PFSK-1 (cell line): ENCODE data around the gene IQGAP2.

Source experiments
- FOXP2 ChIP-seq: optimal IDR thresholded peaks from 2 replicates; pipeline ENCODE3; 2011; ENCODE audit warnings: borderline replicate concordance, control low read depth, inconsistent platforms; ENCODE audit not compliant: insufficient read depth; ENCODE audit errors: extremely low read length, extremely low read depth
- POLR2AphosphoS5 ChIP-seq: IDR thresholded peaks from 2 replicates; pipeline ENCODE4 v1.6.1; 2012; ENCODE audit warnings: low read depth, mild to moderate bottlenecking, control low read depth, low read length, moderate library complexity
- SIN3A ChIP-seq: IDR thresholded peaks from 2 replicates; pipeline ENCODE4 v1.6.1; 2012; ENCODE audit warnings: mild to moderate bottlenecking, low read length, moderate library complexity, borderline replicate concordance; ENCODE audit not compliant: insufficient read depth
- TAF1 ChIP-seq: IDR thresholded peaks from 2 replicates; pipeline ENCODE4 v1.6.1; 2012; ENCODE audit warnings: low read length, control low read depth, borderline replicate concordance; ENCODE audit not compliant: insufficient read depth
- TF ChIP-seq, protein P1 (sequence below), 2 experiments: IDR thresholded peaks; 2 replicates each; pipeline versions ENCODE4 v1.6.1 to v1.8.0; 2011 to 2012; ENCODE audit warnings: low read depth in 2 of 2, low read length in 2 of 2, control low read depth in 1 of 2, inconsistent platforms in 1 of 2, mild to moderate bottlenecking in 1 of 2, moderate library complexity in 1 of 2; ENCODE audit not compliant: insufficient read depth in 1 of 2

DNA sequence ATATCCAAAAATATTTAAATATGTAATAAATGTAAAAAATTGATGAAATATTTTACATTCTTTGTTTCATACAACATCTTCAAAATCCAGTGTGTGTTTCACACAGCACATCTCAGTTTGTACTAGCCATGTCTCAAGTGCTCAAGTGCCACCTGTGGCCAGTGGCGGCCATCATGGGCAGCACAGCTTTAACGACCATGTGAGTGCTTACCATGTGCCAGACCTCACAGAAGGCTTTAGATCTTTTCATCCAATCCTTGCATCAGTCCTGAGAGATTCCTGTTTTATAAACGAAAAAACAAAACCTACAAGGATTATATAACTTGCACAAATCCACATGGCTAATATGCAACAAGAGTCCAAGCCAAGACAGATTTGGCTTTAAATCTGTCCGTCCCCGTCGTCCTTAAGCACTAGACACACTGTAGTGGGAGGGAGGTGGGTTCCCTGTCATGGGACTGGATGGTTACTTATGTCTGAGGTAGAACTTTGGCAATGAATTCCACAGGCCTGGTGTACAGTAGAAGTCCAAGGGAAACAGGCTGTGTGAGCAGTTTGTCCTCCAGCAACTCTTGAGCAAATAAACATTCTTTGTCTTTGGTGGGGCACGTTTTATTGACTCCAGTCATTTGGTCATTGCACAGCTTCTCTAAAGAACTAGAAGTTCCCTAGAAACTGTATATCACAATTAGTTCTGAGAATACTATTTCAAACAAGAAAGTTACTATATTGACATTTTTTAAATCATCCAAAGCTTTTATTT lies 287.8 kb downstream of the IQGAP2 start:
- TF ChIP-seq POLR2AphosphoS5 (no peak), TAF1 (no peak), SIN3A (no peak), FOXP2 (no peak)
- TF ChIP-seq, protein P1, sequence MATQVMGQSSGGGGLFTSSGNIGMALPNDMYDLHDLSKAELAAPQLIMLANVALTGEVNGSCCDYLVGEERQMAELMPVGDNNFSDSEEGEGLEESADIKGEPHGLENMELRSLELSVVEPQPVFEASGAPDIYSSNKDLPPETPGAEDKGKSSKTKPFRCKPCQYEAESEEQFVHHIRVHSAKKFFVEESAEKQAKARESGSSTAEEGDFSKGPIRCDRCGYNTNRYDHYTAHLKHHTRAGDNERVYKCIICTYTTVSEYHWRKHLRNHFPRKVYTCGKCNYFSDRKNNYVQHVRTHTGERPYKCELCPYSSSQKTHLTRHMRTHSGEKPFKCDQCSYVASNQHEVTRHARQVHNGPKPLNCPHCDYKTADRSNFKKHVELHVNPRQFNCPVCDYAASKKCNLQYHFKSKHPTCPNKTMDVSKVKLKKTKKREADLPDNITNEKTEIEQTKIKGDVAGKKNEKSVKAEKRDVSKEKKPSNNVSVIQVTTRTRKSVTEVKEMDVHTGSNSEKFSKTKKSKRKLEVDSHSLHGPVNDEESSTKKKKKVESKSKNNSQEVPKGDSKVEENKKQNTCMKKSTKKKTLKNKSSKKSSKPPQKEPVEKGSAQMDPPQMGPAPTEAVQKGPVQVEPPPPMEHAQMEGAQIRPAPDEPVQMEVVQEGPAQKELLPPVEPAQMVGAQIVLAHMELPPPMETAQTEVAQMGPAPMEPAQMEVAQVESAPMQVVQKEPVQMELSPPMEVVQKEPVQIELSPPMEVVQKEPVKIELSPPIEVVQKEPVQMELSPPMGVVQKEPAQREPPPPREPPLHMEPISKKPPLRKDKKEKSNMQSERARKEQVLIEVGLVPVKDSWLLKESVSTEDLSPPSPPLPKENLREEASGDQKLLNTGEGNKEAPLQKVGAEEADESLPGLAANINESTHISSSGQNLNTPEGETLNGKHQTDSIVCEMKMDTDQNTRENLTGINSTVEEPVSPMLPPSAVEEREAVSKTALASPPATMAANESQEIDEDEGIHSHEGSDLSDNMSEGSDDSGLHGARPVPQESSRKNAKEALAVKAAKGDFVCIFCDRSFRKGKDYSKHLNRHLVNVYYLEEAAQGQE (IDR thresholded peaks at IDR 0.05; ENCODE audit: insufficient read depth in 1 of 2, low read depth in 2 of 2, low read length in 2 of 2): no peak
